Superior temporal gyrus (tissue), 1 donor: ENCODE results near the gene PEAK3.

Source experiments
- DNase-seq: peaks from one replicate; pipeline ENCODE4 v3.0.0-alpha.2; 2016; ENCODE audit errors: extremely low spot score

The PEAK3 gene

GRCh38 chr19:2251106-2252054 lies 30.6 kb downstream of the PEAK3 start:
- no peak for DNase-seq

GRCh38 chr19:2250766-2251105 lies 31.2 kb downstream of the PEAK3 start:
- no peak for DNase-seq

GRCh38 chr19:2249880-2250765 lies 31.9 kb downstream of the PEAK3 start:
- DNase-seq, result no peak

GRCh38 chr19:2249010-2249866 lies 32.7 kb downstream of the PEAK3 start, which contains the start of gene AMH:
AMH (plus strand) TSS chr19:2249323; CDS start chr19:2249333, 10 bp downstream.
- DNase-seq, result no peak

GRCh38 chr19:2248136-2249009 lies 33.6 kb downstream of the PEAK3 start:
- DNase-seq, result no peak

GRCh38 chr19:2247433-2248101 lies 34.4 kb downstream of the PEAK3 start:
- DNase-seq, result no peak

GRCh38 chr19:2246801-2247361 lies 35.1 kb downstream of the PEAK3 start:
- peak; percentile 40 for DNase-seq

GRCh38 chr19:2246014-2246620 lies 35.9 kb downstream of the PEAK3 start:
- DNase-seq, result no peak

GRCh38 chr19:2245273-2245672 lies 36.7 kb downstream of the PEAK3 start:
- no peak for DNase-seq

GRCh38 chr19:2244486-2244885 lies 37.5 kb downstream of the PEAK3 start:
- no peak for DNase-seq

- DNase-seq, result no peak
Measured at GRCh38 chr19:2244125-2244411, 37.9 kb downstream of the PEAK3 start.

GRCh38 chr19:2243274-2244124 lies 38.5 kb downstream of the PEAK3 start:
- DNase-seq, result no peak

GRCh38 chr19:2242816-2243215 lies 39.2 kb downstream of the PEAK3 start:
- DNase-seq, result no peak

- DNase-seq, result no peak
Measured at GRCh38 chr19:2242092-2242537, 39.9 kb downstream of the PEAK3 start.

- no peak for DNase-seq
Measured at GRCh38 chr19:2240881-2241760, 40.9 kb downstream of the PEAK3 start.

- no peak for DNase-seq
Measured at GRCh38 chr19:2239771-2240770, 41.9 kb downstream of the PEAK3 start.
